GM10847 (cell line): Measurements from ENCODE around the gene TPBG.

ENCODE experiments used
- POLR2A ChIP-seq: IDR thresholded peaks from 2 replicates; pipeline ENCODE4 v1.6.1; 2011; ENCODE audit not compliant: insufficient read length; ENCODE audit errors: extremely low read depth

Gene TPBG, protein sequence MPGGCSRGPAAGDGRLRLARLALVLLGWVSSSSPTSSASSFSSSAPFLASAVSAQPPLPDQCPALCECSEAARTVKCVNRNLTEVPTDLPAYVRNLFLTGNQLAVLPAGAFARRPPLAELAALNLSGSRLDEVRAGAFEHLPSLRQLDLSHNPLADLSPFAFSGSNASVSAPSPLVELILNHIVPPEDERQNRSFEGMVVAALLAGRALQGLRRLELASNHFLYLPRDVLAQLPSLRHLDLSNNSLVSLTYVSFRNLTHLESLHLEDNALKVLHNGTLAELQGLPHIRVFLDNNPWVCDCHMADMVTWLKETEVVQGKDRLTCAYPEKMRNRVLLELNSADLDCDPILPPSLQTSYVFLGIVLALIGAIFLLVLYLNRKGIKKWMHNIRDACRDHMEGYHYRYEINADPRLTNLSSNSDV

GRCh38 chr6:82363428-82364086, at the start of gene TPBG:
TPBG (plus strand) TSS chr6:82363817; CDS start chr6:82364962, 1,145 bp downstream.
- TF ChIP-seq POLR2A, result no peak

- no peak for TF ChIP-seq POLR2A
Measured at GRCh38 chr6:82322386-82322785, 41.2 kb upstream of the TPBG start.

- no peak for TF ChIP-seq POLR2A
Measured at GRCh38 chr6:82329766-82330165, 33.9 kb upstream of the TPBG start.

GRCh38 chr6:82330171-82330804, 33.3 kb upstream of the TPBG start:
- TF ChIP-seq POLR2A, result no peak

DNA sequence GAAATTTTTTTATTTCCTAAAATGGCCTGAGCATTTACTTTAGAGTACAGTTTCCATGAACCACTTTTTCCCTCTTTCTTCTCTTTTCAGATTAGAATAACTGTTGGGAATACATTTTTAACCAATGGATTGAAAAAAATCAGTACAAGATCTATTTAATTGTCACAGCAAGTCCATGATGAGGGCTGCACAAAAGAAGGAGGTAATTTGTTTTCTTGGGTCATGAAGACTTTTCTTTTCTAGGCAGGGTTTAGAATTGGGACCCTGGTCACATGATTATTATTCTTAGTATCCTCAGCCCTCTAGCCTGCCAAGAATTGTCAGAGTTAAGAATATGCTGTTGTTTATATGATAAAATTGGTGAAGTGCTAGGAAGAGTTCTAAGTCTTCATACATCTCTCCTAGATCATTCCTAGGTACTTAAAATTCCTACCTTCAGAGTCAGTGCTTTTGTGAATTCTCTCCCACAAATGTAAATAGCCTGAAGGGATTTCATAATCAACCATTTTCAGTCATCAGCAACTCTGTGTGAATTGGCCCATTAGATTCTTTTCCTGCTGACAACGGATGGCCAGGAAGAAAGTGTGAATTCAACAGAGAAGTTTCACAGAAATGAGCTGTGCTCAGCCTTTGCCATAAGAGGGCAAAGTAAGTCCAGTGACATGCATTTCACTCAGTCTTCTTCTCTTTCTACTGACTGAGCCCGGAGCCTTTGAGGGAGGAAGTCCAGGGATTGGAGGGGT, 32.4 kb upstream of the TPBG start:
- TF ChIP-seq POLR2A, result no peak

DNA sequence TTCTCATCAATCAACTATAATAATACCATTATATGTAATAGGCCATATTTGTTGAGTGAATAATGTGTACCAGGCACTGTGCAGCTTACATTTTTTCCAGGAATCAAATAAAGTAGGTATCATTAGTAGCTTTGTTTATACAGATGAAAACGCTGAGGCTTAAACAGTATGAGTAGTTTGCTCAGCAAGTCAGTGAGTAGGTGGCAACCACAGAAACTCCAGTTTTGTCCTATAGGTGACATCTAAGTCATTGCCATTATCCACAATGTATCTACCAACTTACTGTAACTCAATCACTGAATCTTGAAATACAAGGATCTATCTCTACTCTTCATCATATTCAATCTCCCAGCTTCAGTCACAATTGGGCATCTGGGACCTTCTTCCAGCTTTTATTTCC, 29.8 kb upstream of the TPBG start:
- TF ChIP-seq POLR2A, result no peak

DNA sequence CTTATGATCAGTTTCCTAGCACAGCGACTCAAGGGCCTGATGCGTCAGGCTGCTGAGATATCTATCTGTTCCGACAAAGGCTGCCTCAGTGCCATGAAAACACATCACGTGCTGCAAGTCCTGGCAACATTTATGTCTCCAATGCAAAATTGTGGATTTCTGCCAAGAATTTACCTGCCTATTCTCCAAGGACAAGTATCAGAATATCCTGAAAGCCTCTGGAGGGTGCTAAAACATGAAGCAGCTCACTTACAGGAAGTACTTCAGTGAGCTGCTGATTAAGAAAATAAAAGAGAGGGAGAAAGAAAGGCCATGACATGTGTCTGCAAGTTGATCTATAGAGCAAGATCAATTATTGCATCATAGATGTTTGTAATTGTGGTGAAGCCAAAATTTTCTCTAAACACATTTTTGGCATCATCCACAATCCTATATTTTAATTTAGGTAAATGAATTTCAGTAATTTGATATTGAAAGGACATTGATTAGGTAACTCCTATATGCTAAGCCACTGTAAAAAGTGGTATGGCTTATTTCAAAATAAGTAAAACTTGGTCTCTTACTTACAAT, 25.8 kb upstream of the TPBG start:
- TF ChIP-seq POLR2A, result no peak

DNA sequence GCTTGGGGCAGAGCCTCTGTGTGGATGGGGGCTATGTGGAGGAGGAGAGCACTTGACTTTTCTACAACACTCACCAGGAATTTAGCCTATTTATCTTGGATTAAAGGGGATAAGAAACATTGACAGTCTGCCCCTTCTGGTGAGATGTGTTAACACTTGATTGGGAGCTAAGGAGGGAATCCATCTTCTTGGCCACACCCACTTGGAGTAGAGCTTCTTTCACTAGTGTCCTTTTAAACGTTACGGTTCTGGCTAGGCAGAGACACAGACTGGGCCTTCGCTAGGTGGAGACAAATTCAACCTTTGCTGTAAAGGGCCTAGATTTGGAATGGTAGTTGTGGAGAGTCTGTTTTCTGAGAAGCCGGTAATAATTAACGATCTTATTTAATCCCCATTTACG, 15.5 kb upstream of the TPBG start:
- no peak for TF ChIP-seq POLR2A

- no peak for TF ChIP-seq POLR2A
Measured at GRCh38 chr6:82353848-82354247, 9.8 kb upstream of the TPBG start.

GRCh38 chr6:82360552-82360951, 3.1 kb upstream of the TPBG start:
- TF ChIP-seq POLR2A, result no peak

DNA sequence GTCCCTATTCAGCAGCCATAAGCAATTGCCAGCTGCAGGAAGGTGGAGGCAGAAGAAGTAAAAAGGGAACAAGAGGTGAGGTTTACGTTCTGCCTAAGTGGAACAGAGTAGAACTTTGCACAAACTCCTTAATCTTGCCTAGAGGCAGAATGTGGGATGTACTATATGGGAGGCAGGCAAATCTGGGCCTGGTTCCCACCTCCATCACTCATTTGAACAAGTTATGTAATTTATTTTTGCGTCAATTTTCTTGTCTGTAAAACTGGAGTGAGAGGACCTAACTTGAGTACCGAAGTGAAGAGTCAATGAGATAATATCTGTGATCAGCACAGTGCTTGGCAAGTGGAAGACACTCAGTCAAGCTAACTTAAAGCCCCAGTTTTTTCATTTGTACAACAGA, 2.0 kb upstream of the TPBG start:
- TF ChIP-seq POLR2A, result no peak

- no peak for TF ChIP-seq POLR2A
Measured at GRCh38 chr6:82362144-82362543, 1.5 kb upstream of the TPBG start.

- TF ChIP-seq POLR2A, result no peak
Measured at GRCh38 chr6:82362878-82363427, 664 bp upstream of the TPBG start.

DNA sequence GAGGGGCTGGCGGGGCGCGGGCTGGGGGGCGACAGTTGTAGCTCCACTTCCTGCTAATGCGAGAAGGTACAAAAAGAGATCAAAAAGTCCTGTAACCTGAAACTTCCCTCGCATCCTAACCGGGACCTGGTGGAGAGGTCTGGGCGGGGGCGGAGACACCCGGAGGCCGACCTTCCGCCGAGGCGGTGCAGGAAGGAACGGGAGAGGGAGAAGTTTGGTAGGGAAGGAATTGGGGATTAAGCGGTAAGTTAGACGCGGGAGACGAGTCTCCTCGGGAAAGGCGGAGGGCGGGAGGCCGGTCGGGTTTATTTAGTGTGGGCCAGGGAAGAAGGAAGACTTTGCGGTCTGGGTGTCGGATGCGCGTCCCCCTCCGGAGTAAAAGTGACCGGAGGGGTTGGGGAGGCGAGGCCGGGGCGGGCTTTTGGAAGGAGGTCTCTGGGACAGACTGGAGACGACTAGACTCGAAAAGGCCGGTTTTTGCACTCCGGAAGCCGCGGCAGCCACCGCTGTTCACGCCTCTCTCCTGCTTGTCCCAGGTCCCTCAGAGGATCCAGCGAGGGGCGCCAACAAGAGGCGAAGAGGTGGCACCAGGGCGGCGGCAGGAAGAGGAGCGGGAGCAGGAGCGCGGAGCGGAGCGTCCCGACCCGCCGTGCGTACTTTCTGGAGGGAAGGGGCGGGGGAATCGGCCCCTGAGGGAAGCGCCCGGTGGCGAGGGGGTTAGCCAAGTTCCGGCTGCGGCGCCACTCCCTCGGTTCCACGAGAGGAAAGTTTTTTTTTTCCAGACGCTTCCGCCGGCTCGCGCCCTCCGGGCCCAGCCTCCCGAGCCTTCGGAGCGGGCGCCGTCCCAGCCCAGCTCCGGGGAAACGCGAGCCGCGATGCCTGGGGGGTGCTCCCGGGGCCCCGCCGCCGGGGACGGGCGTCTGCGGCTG, 734 bp downstream of the TPBG start:
- no peak for TF ChIP-seq POLR2A
